ENCODE results near the gene MTA3. TPM values are rescaled to one million over a fixed set of nuclear protein-coding genes. Genes with fewer than 3 reads are reported as not detected.

Gene MTA3
- total and polyA plus RNA-seq, 2 experiments from 2014 or later, result 52.2 to 52.9 TPM

- H3K27ac ChIP-seq, result peak overlapping the region; percentile 93
- no peak for TF ChIP-seq CTCF (IDR thresholded peaks at IDR 0.05; ENCODE audit: low read depth, low read length)
- DNase-seq (ENCODE audit: low read depth in 1 of 2, low spot score in 1 of 2), result peak in 1 of 2 donors; percentile 53
- H3K4me1 ChIP-seq (ENCODE audit: low read depth), result peaks cover 10% of the 10 kb centered on the region
- H3K4me3 ChIP-seq, result no peak overlapping the region
- H3K36me3 ChIP-seq, result peaks cover 2% of the 10 kb centered on the region
- no peaks in the 10 kb centered on the region for H3K27me3 ChIP-seq
- no peaks in the 10 kb centered on the region for H3K9me3 ChIP-seq (ENCODE audit: low read depth)
Observed at GRCh38 chr2:42567364-42567763, 1.1 kb upstream of the MTA3 start.

- DNase-seq (ENCODE audit: low read depth in 1 of 2, low spot score in 1 of 2), result peak; percentile 22 to 55
- no peak for TF ChIP-seq CTCF (IDR thresholded peaks at IDR 0.05; ENCODE audit: low read depth, low read length)
- Histone ChIP-seq H3K9me3 (ENCODE audit: low read depth) (no peaks in the 10 kb centered on the region), H3K4me3 (peak overlapping the region; percentile 99), H3K27ac (peak overlapping the region; percentile 93), H3K36me3 (peaks cover 2% of the 10 kb centered on the region), H3K27me3 (no peaks in the 10 kb centered on the region), H3K4me1 (ENCODE audit: low read depth) (peaks cover 10% of the 10 kb centered on the region)
Observed at GRCh38 chr2:42567806-42568400, 529 bp upstream of the MTA3 start.

GRCh38 chr2:42569116-42569711 lies 782 bp downstream of the MTA3 start:
- no peak for TF ChIP-seq CTCF (IDR thresholded peaks at IDR 0.05; ENCODE audit: low read depth, low read length)
- DNase-seq (ENCODE audit: low read depth in 1 of 2, low spot score in 1 of 2), result peak; percentile 38 to 53

GRCh38 chr2:42569883-42570282 lies 1.5 kb downstream of the MTA3 start:
- H3K4me1 ChIP-seq (ENCODE audit: low read depth), result peaks cover 10% of the 10 kb centered on the region
- H3K9me3 ChIP-seq (ENCODE audit: low read depth), result no peaks in the 10 kb centered on the region
- H3K4me3 ChIP-seq, result peak overlapping the region; percentile 99
- no peaks in the 10 kb centered on the region for H3K27me3 ChIP-seq
- peak overlapping the region; percentile 93 for H3K27ac ChIP-seq
- no peak for TF ChIP-seq CTCF (IDR thresholded peaks at IDR 0.05; ENCODE audit: low read depth, low read length)
- peak in 1 of 2 donors; percentile 6 for DNase-seq (ENCODE audit: low read depth in 1 of 2, low spot score in 1 of 2)
- peaks cover 2% of the 10 kb centered on the region for H3K36me3 ChIP-seq

More at GRCh38 chr2:42569116-42569711, 782 bp downstream of the MTA3 start:
- H3K4me1 ChIP-seq (ENCODE audit: low read depth), result peaks cover 10% of the 10 kb centered on the region
- H3K27ac ChIP-seq, result peak overlapping the region; percentile 93
- H3K4me3 ChIP-seq, result peak overlapping the region; percentile 99
- H3K9me3 ChIP-seq (ENCODE audit: low read depth), result no peaks in the 10 kb centered on the region
- peaks cover 2% of the 10 kb centered on the region for H3K36me3 ChIP-seq
- H3K27me3 ChIP-seq, result no peaks in the 10 kb centered on the region

- H3K9me3 ChIP-seq (ENCODE audit: low read depth), result no peaks in the 10 kb centered on the region
- peaks cover 10% of the 10 kb centered on the region for H3K4me1 ChIP-seq (ENCODE audit: low read depth)
- H3K27ac ChIP-seq, result no peak overlapping the region
- peaks cover 7% of the 10 kb centered on the region for H3K36me3 ChIP-seq
- no peak for DNase-seq (ENCODE audit: low read depth in 1 of 2, low spot score in 1 of 2)
- TF ChIP-seq CTCF (IDR thresholded peaks at IDR 0.05; ENCODE audit: low read depth, low read length), result no peak
- H3K27me3 ChIP-seq, result no peaks in the 10 kb centered on the region
- H3K4me3 ChIP-seq, result no peak overlapping the region
Observed at GRCh38 chr2:42572297-42573081, 4.1 kb downstream of the MTA3 start.
